ENCODE data around the gene ZDHHC6. TPM values are rescaled to one million over a fixed set of nuclear protein-coding genes. Genes with fewer than 3 reads are reported as not detected.

ZDHHC6 gene
- total and polyA plus RNA-seq, 10 of the 15 experiments (the other 5 are each of a cell fraction or from before 2014, with no cell fraction given) = 23.8 to 59.4 (median 35.6) TPM

- BruUV-seq (replicated peaks) = no TSS peak
- Histone ChIP-seq H4K20me1 (ENCODE audit: control insufficient read depth, insufficient read depth) (no peaks in the 10 kb centered on the region), H3K4me1 (ENCODE audit: control insufficient read depth, insufficient read depth, low read length) (no peaks in the 10 kb centered on the region), H3K79me2 (ENCODE audit: control insufficient read depth, insufficient read depth, low read length) (no peaks in the 10 kb centered on the region), H2AFZ (ENCODE audit: control insufficient read depth, low read depth, low read length) (no peak overlapping the region), H3K27ac (ENCODE audit: control insufficient read depth, insufficient read depth) (no peak overlapping the region), H3K36me3 (ENCODE audit: control insufficient read depth in 2 of 2, insufficient read depth in 2 of 2, low read length in 1 of 2) (no peaks in the 10 kb centered on the region; a peak in 1 of 4 replicates), H3K4me2 (ENCODE audit: control insufficient read depth, insufficient read depth) (no peak overlapping the region), H3K4me3 (no peak overlapping the region), H3K27me3 (replicated peaks in 1 of 2; ENCODE audit: control insufficient read depth in 2 of 2, insufficient read depth in 2 of 2, low read length in 1 of 2) (no peaks in the 10 kb centered on the region), H3K9me3 (replicated peaks; ENCODE audit: control insufficient read depth, insufficient read depth, low read length) (no peaks in the 10 kb centered on the region), H3K9ac (ENCODE audit: control insufficient read depth, insufficient read depth, low read length) (no peak overlapping the region)
- ChIA-PET CTCF (interaction anchor here (4.7 kb wide), 1 partner anchor 19 kb away, joined by 23 read pairs; no protein-coding TSS in a partner anchor), SMC1A (ENCODE audit: uncharacterized antibody, unreplicated experiment) (interaction anchor here (0.6 to 2.9 kb wide), 5 partner anchors 9 to 154 kb away, joined by 3 to 11 read pairs (median 3); no protein-coding TSS in a partner anchor), POLR2A (no interaction called here), RAD21 (ENCODE audit: unreplicated experiment) (no interaction called here)
- intact Hi-C loops (cut with micrococcal nuclease; ENCODE audit: unreplicated experiment) = no loop called here
- DNase-seq (ENCODE audit: low read depth, low spot score) = no peak
- FAIRE-seq = no peak
- in situ Hi-C loops (cut with MboI) = no loop called here
- ATAC-seq = no peak
- TF ChIP-seq WRNIP1 (IDR thresholded peaks at IDR 0.05; ENCODE audit: borderline replicate concordance, low read depth, low read length) (no peak), NRF1 (conservative IDR thresholded peaks at IDR 0.05; ENCODE audit: low read depth, low read length) (no peak), BCLAF1 (IDR thresholded peaks at IDR 0.05) (no peak), NFYA (IDR thresholded peaks at IDR 0.05; ENCODE audit: borderline replicate concordance, low read depth, low read length) (no peak), POLR2AphosphoS5 (IDR thresholded peaks at IDR 0.05; ENCODE audit: low read length) (no peak), CBX5 (IDR thresholded peaks at IDR 0.05; ENCODE audit: low read depth) (no peak), ZBTB4 (CRISPR knock-in tag; IDR thresholded peaks at IDR 0.05) (no peak), TCF3 (IDR thresholded peaks at IDR 0.05; ENCODE audit: borderline replicate concordance, insufficient read depth, low read depth, low read length) (no peak), CREM (IDR thresholded peaks at IDR 0.05; ENCODE audit: low read depth) (no peak), ATF7 (IDR thresholded peaks at IDR 0.05; ENCODE audit: low read depth) (no peak), SIX5 (IDR thresholded peaks at IDR 0.05; ENCODE audit: low read depth, low read length, severe bottlenecking) (no peak), CREB1 (IDR thresholded peaks at IDR 0.05; ENCODE audit: low read depth) (no peak), MLLT1 (IDR thresholded peaks at IDR 0.05) (no peak)
- TF ChIP-seq, protein P1, sequence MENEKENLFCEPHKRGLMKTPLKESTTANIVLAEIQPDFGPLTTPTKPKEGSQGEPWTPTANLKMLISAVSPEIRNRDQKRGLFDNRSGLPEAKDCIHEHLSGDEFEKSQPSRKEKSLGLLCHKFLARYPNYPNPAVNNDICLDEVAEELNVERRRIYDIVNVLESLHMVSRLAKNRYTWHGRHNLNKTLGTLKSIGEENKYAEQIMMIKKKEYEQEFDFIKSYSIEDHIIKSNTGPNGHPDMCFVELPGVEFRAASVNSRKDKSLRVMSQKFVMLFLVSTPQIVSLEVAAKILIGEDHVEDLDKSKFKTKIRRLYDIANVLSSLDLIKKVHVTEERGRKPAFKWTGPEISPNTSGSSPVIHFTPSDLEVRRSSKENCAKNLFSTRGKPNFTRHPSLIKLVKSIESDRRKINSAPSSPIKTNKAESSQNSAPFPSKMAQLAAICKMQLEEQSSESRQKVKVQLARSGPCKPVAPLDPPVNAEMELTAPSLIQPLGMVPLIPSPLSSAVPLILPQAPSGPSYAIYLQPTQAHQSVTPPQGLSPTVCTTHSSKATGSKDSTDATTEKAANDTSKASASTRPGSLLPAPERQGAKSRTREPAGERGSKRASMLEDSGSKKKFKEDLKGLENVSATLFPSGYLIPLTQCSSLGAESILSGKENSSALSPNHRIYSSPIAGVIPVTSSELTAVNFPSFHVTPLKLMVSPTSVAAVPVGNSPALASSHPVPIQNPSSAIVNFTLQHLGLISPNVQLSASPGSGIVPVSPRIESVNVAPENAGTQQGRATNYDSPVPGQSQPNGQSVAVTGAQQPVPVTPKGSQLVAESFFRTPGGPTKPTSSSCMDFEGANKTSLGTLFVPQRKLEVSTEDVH (IDR thresholded peaks at IDR 0.05; ENCODE audit: low read depth, partially characterized antibody) = no peak
These were observed 44.4 kb upstream of the ZDHHC6 start for GRCh38 chr10:112491144-112491543.
